HG03460 (cell line): ENCODE results near the gene PMVK.

Source experiments
- ATAC-seq: cut with Tn5 transposase; IDR thresholded peaks from one replicate; pipeline ENCODE4 v1.9.1; 2021; ENCODE audit not compliant: unreplicated experiment

PMVK gene

DNA sequence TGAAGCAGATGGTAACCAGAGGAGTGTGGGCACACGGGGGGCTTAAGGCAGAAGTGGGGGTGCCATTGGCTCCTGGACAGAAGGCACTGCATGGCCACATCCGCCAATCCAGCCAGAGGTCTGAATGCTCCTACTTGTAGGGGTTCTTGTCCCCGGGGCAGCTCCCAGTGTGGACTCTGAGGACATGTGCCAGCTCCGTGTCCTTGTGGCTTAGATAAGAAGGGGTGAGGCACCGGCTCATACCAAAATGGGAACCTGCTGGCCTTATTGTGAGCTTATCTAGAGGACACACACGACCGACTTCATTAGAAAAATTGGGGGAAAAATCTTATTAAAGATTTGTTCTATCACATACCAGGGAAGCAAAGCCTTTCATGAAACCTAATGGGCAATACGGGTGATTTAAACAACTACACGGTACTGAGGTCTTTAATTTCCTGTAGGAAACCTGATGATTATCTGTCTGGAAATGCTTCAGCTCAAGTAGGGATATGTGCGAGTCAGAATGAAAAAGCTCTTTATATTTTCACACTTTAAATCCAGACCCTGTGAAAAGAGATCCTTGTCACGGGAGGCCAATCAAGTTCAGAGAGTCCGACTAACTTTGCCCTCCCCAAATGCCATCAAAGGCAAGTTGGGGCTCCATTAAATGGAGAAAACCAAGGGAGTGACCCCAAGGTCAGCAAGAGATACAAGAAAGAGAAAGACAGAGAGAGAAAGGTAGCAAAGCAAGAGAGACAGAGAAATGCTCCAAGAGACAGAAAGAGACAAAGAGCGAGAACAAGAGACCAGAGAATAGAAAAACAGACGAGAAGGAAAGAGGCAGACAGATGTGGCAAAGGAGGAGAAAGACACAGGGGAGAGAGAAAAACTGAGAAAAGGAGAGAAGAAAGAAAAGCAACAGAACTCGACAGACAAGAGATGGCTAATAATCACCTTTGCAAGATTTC is 52.3 kb downstream of the PMVK start:
- ATAC-seq: no peak

DNA sequence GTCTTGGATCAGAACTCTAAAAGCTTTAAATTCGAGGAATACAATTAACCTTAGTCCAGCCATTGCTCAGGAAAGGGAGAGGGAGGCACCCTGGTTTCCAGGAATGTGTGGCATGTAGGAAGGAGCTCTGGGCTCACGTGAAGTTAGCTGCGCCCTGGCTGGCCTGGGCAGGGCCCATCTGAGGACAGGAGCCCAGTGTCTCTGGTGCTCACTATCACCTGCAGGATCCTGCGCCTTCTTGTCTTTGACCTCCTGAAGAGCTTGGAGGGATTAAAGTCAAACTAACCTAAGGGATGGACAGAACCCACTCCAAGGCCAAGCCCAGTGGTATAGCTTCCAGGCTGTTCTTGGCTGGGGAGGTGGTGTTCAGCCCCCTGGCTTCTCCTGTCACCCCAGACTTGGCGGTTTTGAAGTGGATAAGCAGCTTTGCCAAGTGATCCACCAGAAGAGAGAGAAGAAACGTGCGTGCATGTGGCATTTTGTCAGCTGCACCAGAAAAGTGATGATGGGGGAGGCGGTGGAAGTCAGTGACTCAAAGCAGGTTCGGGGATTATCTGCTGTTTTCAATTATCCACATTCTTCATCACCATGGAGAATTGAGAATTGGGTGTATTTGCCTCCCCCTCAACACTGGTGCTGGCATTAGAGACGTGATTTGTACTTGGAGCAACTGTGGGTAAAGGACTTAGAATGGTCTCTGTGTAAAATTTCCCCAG is 54.5 kb downstream of the PMVK start:
- no peak for ATAC-seq

DNA sequence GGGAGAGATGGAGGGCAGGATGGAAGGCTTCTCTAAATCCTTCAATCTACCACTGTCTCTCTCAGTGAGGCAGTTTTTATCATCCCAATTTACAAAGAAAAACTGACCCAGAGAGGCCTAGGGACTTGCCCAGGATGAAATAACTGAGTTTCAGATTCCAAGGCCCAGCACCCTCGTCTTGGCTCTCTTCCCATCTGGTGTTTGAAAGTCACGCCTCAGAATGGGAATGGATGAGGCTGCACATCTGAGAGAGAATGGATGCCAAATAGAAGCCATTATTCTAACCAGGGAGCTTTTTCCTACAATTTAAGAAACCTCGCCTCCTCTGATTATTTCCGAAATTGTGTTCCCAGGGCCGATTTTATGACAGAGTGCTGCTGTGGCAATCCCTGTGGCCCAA is 55.8 kb downstream of the PMVK start:
- no peak for ATAC-seq

DNA sequence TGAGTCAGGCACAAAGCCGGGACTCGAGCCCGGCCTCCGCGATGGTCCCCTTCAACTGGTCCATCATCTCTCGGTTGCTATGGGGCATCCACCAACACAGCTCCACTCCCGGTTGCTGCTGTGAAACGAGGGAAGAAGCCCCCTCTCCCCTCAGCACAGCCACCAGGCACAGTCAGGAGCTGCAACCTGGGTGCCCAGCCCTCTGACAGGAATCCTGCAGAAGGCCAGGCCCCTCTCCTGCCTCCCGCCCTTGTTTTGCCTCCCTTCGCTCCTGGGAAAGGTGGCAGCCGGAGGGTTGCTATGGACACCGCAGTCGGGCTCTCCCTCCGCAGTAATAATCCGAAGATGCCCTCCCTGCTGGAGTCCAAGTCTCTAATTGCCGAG is 57.5 kb downstream of the PMVK start:
- no peak for ATAC-seq

DNA sequence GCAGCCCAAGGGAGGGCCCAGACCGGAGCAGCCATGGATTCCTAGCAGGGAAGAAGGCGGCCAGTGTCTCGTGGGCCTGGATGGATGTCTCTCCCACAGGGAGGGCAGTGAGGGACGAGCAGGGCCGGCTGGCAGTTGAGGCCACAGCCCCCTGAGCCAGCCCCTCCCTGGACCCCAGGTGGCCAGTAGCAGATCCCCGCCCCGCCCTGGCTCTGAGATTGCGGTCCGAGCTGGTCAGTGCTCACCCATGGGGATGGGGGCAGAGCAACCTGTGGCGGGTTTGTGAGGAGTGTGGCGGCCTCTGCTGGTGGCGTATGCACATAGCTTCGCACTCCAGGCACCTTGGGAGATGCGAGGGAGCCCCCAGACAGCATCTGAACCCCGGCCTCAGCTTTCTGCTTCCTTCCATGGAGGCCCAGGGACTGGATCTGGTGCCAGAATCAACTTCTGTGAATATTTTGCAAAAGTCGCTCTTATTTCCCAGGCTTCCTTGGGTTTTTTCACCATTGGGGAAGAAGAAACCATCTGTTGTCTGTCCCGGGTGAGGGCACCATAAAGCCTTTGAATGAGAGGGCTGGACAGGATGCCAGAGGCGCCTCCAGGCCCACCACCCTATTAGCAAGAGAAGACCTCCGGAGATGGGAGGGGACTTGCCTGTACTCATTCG is 58.0 kb downstream of the PMVK start:
- ATAC-seq: peak; percentile 70

DNA sequence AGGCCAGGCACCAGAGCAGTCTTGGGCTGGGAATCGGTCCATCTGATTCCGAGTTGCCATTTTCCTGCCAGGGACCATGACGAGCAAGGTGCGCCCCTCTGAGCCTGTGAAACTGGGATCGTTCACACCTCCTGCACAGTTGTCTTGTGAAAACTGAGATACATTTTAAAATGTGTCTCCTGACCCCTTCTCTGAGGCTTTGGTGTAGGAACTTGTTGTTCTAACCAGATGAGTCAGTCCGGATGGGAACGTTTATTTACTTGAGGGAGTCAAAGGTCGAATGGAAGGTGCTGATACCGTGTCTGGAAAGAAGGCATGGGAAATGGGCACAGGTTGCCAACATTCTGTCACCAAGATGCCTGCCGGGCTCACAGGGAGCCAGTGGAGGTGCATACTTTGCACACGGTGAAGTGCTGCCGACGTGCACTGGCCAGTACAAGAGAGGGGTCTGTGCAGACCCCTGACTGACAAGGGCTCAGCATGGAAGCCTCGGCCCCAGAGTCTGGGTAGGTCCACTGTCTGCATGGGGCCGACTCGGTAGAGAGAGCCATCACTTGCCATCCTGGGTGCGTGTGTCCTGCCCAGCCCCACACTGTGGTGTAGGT is 59.0 kb downstream of the PMVK start:
- no peak for ATAC-seq

DNA sequence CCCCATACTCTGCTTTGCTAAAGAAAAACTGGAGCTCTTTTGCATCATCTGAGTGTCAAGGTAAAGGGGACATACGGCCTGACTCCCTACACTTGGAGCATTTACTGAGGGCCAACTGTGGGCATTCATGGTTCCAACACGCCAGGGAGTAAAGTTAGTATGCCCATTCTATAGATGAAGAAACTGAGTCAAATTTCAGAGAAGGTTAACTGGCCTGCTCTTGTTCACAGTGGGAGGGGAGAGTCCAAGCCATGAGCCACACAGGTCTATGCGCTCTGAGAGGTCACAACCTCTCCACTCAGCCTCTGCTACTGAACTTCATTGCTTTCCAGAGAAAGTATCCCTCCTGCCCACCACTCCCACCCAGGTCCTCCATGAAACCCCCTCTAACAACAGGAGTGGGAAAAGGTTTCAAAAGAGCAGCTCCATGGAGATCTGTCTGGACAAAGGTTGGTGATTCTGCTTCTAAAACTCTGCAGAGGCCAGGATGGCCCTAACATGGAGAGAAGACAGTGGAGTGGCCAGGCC is 59.6 kb downstream of the PMVK start:
- no peak for ATAC-seq
